ENCODE data around the gene SWI5.

- TF ChIP-seq, protein P1, sequence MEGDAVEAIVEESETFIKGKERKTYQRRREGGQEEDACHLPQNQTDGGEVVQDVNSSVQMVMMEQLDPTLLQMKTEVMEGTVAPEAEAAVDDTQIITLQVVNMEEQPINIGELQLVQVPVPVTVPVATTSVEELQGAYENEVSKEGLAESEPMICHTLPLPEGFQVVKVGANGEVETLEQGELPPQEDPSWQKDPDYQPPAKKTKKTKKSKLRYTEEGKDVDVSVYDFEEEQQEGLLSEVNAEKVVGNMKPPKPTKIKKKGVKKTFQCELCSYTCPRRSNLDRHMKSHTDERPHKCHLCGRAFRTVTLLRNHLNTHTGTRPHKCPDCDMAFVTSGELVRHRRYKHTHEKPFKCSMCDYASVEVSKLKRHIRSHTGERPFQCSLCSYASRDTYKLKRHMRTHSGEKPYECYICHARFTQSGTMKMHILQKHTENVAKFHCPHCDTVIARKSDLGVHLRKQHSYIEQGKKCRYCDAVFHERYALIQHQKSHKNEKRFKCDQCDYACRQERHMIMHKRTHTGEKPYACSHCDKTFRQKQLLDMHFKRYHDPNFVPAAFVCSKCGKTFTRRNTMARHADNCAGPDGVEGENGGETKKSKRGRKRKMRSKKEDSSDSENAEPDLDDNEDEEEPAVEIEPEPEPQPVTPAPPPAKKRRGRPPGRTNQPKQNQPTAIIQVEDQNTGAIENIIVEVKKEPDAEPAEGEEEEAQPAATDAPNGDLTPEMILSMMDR (conservative IDR thresholded peaks at IDR 0.05 in 1 of 2, IDR thresholded peaks at IDR 0.05 in 1 of 2; ENCODE audit: low read depth in 1 of 2, low read length in 2 of 2): no peak
- no peak for TF ChIP-seq EZH2 (IDR thresholded peaks at IDR 0.05; ENCODE audit: low read length, missing control alignments)
These were observed 59.8 kb downstream of the SWI5 start for GRCh38 chr9:128335914-128336313.
